Fibroblast of the aortic adventitia (primary cell): ENCODE data around the gene CHKA. TPM values are rescaled to one million over a fixed set of nuclear protein-coding genes. Genes with fewer than 3 reads are reported as not detected.
A peak's percentile ranks its signal among the peaks of the same experiment; 100 is the strongest.

ENCODE experiments used
- DNase-seq: peaks from one replicate; pipeline ENCODE4 v3.0.0-alpha.2; 2010; ENCODE audit warnings: low read depth
- H3K4me3 ChIP-seq: 2 replicates; pipeline ENCODE4 v1.5.1; 2011; ENCODE audit warnings: low read depth, mild to moderate bottlenecking, control low read depth, low read length, moderate library complexity
- total RNA-seq: library from RNA; depleted of rRNA; stranded (reverse); fragments of >200 nt; gene quantifications from 2 replicates; pipeline ENCODE4 v1.2.3, GENCODE V29; 2012; ENCODE audit warnings: low replicate concordance
- TF ChIP-seq, protein P1 (sequence below): IDR thresholded peaks from 2 replicates; pipeline ENCODE4 v1.5.1; 2011; ENCODE audit warnings: mild to moderate bottlenecking, low read length, control low read depth, inconsistent platforms; ENCODE audit not compliant: insufficient read depth

The CHKA gene
- total RNA-seq, 1 donor = 5.2 TPM

DNA sequence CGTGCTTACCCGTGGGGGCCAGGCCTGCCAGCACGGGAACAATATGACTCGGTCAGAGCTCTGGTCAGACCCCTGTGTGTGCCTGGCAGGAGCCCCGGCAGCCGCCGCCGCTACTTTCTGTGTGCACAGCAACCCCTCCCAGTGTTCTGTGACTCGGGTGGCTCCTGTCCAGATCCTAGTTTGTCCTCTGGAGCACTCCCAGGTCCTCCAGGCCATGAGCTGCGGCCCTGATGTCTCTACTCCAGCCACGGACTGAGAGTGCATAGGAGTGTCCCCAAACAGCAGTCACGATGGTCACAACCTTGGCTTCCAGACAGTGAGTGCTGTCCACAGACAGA lies 87.5 kb downstream of the CHKA start:
- no peak for DNase-seq
- no peak overlapping the region for H3K4me3 ChIP-seq
- TF ChIP-seq, protein P1, sequence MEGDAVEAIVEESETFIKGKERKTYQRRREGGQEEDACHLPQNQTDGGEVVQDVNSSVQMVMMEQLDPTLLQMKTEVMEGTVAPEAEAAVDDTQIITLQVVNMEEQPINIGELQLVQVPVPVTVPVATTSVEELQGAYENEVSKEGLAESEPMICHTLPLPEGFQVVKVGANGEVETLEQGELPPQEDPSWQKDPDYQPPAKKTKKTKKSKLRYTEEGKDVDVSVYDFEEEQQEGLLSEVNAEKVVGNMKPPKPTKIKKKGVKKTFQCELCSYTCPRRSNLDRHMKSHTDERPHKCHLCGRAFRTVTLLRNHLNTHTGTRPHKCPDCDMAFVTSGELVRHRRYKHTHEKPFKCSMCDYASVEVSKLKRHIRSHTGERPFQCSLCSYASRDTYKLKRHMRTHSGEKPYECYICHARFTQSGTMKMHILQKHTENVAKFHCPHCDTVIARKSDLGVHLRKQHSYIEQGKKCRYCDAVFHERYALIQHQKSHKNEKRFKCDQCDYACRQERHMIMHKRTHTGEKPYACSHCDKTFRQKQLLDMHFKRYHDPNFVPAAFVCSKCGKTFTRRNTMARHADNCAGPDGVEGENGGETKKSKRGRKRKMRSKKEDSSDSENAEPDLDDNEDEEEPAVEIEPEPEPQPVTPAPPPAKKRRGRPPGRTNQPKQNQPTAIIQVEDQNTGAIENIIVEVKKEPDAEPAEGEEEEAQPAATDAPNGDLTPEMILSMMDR = no peak

DNA sequence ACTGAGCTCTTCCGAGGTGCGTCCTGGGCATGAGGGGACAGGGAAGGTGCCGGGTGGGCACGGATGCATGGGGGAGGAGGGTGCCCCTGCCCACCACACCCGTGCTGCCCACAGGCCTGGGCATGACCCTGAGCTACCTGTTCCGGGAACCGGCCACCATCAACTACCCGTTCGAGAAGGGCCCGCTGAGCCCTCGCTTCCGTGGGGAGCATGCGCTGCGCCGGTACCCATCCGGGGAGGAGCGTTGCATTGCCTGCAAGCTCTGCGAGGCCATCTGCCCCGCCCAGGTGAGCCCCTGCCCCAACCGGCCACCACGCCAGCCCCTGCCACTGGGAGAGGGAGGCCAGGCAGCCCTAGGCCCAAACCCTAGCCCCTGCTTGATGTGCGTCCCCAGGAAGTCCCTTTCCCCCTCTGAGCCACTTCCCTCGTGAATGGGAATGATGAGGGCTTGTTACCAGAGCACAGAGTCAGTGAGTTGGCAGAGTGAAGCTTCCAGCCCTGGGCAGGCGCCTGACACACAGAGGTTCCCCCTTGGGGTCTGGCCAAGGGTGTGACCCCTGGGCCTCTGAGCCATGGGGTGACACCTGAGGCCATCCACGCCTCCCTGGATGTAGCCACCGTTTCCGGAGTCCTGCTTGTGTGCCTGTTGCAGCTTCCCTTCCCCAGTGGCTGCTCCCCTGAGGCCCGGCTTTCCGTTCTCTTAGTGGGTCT lies 88.0 kb downstream of the CHKA start:
- TF ChIP-seq, protein P1 = no peak
- no peak for DNase-seq
- H3K4me3 ChIP-seq = no peak overlapping the region

DNA sequence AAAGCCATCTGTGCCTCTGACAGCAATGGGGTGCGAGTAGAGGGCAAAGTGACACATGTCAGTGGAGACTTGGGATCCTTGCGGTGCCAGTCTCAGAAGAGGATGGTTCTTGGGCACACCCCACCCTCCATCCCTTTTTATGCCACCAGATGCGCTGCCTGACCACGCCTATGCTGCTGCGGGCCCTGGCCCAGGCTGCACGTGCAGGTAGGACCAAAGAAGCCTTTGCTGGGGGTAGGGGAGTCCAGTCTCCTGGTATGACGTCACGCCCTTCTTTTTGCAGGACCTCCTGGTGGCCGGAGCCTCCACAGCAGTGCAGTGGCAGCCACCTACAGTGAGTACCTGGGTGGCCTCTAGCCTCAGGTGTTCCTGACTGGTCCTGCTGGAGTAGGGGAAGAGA lies 89.2 kb downstream of the CHKA start:
- H3K4me3 ChIP-seq = no peak overlapping the region
- no peak for DNase-seq
- TF ChIP-seq, protein P1 = no peak

- TF ChIP-seq, protein P1 = no peak
- H3K4me3 ChIP-seq = peak overlapping the region; percentile 90
- peak; percentile 49 for DNase-seq
Measured at GRCh38 chr11:68031144-68031464, 90.1 kb downstream of the CHKA start.

DNA sequence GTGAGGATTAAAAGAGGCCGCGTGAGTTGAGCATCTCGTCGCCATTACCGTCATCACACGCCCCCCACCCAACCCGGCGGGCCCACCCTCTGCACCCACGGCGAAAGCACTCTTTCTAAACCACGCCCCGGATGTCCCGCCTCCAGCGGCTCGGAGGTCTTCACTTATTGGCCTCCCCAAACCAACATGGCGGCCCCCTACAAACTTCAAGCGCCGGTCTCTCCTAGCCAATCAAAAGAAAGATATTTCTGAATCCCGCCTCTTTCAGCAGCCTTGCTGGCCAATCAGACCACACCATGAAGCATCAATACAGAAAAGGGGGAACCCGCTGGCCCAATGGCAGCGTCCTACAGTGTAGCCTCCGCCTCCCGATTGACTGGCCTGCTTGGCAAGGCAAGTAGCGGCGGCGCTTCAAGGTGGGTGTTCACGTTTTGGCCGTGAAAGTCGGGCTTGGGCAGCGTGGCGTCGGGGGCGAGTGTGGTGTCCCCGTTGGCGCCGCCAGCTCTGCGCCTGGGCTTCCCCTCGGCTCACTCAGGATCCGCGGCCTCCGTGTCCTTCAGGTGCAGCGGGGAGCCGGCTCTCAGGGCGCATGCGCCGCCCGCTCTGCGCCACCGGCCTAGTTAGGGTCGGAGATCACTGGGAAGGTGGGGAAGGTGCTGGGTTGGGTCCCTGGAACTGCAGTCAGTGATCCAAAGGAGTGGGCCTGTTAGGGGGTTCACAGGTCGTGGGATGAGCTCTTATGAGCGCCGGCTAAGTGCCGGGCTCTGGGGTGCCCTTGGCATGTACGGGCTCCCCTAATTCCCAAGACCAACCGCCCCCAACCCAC lies 90.7 kb downstream of the CHKA start, which contains the start of gene NDUFS8:
NDUFS8 (plus strand) TSS at position 364 of the 826 bp plus-strand sequence. CDS start 1,471 bp downstream, outside the sequence.
- TF ChIP-seq, protein P1 = no peak
- peak within 1 kb of the TSS; percentile 90 for H3K4me3 ChIP-seq
- peak; percentile 99 for DNase-seq

GRCh38 chr11:68028802-68029545 lies 92.2 kb downstream of the CHKA start:
- no peak overlapping the region for H3K4me3 ChIP-seq
- TF ChIP-seq, protein P1 = no peak
- DNase-seq = no peak
